PC-3 (cell line): Measurements from ENCODE around the gene FGF1.

Experiments
- CTCF ChIP-seq: fragments of 300-600 bp; sonication (generic); conservative IDR thresholded peaks from 2 replicates; pipeline ENCODE4 v1.5.1; 2017; ENCODE audit warnings: antibody characterized with exemption, low read depth, mild to moderate bottlenecking, low read length
- EZH2 ChIP-seq: fragments of 300-600 bp; sonication (generic); IDR thresholded peaks from one replicate; pipeline ENCODE4 v1.6.1; 2017; ENCODE audit warnings: antibody characterized with exemption, mild to moderate bottlenecking, low read length; ENCODE audit not compliant: unreplicated experiment

DNA sequence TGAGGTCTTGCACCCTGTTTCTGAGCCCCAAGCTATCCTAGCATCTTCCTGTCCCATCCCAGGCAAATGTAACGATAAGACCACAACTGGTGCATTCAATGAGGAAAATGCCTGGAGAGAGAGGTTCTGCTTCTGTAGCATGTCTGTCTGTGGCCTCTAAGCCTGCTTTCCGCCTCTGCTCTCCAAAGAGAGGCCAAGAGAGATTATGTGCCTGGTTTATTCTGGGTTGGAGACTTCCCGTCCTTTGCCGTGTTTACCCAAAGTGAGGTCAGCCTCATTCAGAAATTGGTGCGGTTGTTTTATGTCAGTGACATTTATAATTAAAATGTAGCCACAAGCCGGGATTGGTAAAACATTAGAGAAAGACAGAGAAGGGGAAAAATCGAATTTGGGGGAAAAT, 77.8 kb downstream of the FGF1 start:
- TF ChIP-seq EZH2 = no peak
- no peak for TF ChIP-seq CTCF
